H1 (cell line): ENCODE measurements around the gene OTUD4. TPM values are rescaled to one million over a fixed set of nuclear protein-coding genes. Genes with fewer than 3 reads are reported as not detected.

ENCODE experiments used
- CTCF ChIA-PET: fragments of 300-600 bp; sonication (Branson Sonifier 250); formaldehyde crosslinking; loops from one replicate; lab custom pipeline; 2021; ENCODE audit not compliant: partially characterized antibody; lab: Charles Lee
- POLR2A ChIA-PET: fragments of 300-600 bp; sonication (Branson Sonifier 250); formaldehyde crosslinking; loops from one replicate; lab custom pipeline; 2021; ENCODE audit warnings: inconsistent platforms; ENCODE audit not compliant: partially characterized antibody; lab: Charles Lee
- DNase-seq, 2 experiments: peaks; one replicate each; pipeline versions ENCODE4 v3.0.0 to v3.0.0-alpha.2; 2010 to 2022; ENCODE audit warnings: low spot score in 2 of 2, low read depth in 1 of 2, mixed read lengths in 1 of 2
- FAIRE-seq: peaks from 2 replicates; lab custom pipeline; 2011; peaks lifted over from hg19 to GRCh38; lab: Jason Lieb, UNC
- H2AFZ ChIP-seq: 2 replicates; pipeline ENCODE4 v1.8.1; 2012; ENCODE audit warnings: low read length, inconsistent platforms
- H2AK5ac ChIP-seq: 2 replicates; pipeline ENCODE4 v1.6.1; 2013; ENCODE audit warnings: low read depth, low read length
- H2BK120ac ChIP-seq: replicated peaks from 2 replicates; pipeline ENCODE3; 2013; ENCODE audit warnings: low read depth, low read length, inconsistent platforms
- H2BK12ac ChIP-seq: 2 replicates; pipeline ENCODE4 v1.6.1; 2013; ENCODE audit warnings: low read depth, low read length
- H2BK15ac ChIP-seq: 2 replicates; pipeline ENCODE4 v1.6.1; 2013; ENCODE audit warnings: low read length
- H2BK20ac ChIP-seq: 2 replicates; pipeline ENCODE4 v1.6.1; 2013; ENCODE audit warnings: low read length
- H2BK5ac ChIP-seq: 2 replicates; pipeline ENCODE4 v1.6.1; 2013; ENCODE audit warnings: low read depth, low read length
- H3K14ac ChIP-seq: 2 replicates; pipeline ENCODE4 v1.6.1; 2013; ENCODE audit warnings: inconsistent platforms; ENCODE audit not compliant: insufficient read length
- H3K18ac ChIP-seq: 2 replicates; pipeline ENCODE4 v1.6.1; 2013; ENCODE audit warnings: low read length; ENCODE audit errors: extremely low read depth
- H3K23ac ChIP-seq: 2 replicates; pipeline ENCODE4 v1.6.1; 2013; ENCODE audit warnings: inconsistent platforms; ENCODE audit not compliant: insufficient read length
- H3K23me2 ChIP-seq: 2 replicates; pipeline ENCODE4 v1.6.1; 2013; ENCODE audit warnings: low read depth, low read length
- H3K27ac ChIP-seq: 2 replicates; pipeline ENCODE4 v1.6.1; 2011; ENCODE audit warnings: low read depth, low read length, inconsistent platforms
- H3K27me3 ChIP-seq, 4 experiments: replicated peaks in 1 of 4; 1 replicate in 1 of 4; 2 replicates in 3 of 4; pipeline versions ENCODE4 v1.6.1 to v1.8.1; 2011 to 2013; ENCODE audit warnings: low read length in 3 of 4, mild to moderate bottlenecking in 3 of 4, inconsistent platforms in 2 of 4, mixed read lengths in 2 of 4, moderate library complexity in 1 of 4; ENCODE audit not compliant: control insufficient read depth in 3 of 4, insufficient read depth in 3 of 4; ENCODE audit errors: extremely low read depth in 1 of 4
- H3K36me3 ChIP-seq, 4 experiments: 2 replicates each; pipeline versions ENCODE4 v1.6.1 to v1.8.1; 2011 to 2013; ENCODE audit warnings: mild to moderate bottlenecking in 4 of 4, low read length in 3 of 4, moderate library complexity in 2 of 4, control low read depth in 1 of 4, inconsistent platforms in 1 of 4; ENCODE audit not compliant: insufficient read depth in 4 of 4, control insufficient read depth in 2 of 4
- H3K4ac ChIP-seq: replicated peaks from 2 replicates; pipeline ENCODE3; 2013; ENCODE audit warnings: low read length, low read depth, mixed read lengths, inconsistent platforms; ENCODE audit not compliant: insufficient read length
- H3K4me1 ChIP-seq, 4 experiments: replicated peaks in 1 of 4; 1 replicate in 1 of 4; 2 replicates in 3 of 4; pipeline versions ENCODE4 v1.6.1 to v1.8.1; 2011 to 2013; ENCODE audit warnings: low read length in 3 of 4, inconsistent platforms in 2 of 4, mixed read lengths in 1 of 4; ENCODE audit not compliant: insufficient read depth in 4 of 4, control insufficient read depth in 3 of 4
- H3K4me2 ChIP-seq, 2 experiments: 2 replicates each; pipeline versions ENCODE4 v1.6.1 to v1.8.1; 2011 to 2013; ENCODE audit warnings: low read depth in 2 of 2, low read length in 2 of 2, control low read depth in 1 of 2, inconsistent platforms in 1 of 2, mild to moderate bottlenecking in 1 of 2; ENCODE audit not compliant: insufficient read depth in 1 of 2
- H3K4me3 ChIP-seq, 4 experiments: fragments of 200-600, 300-600 bp in 1 of 4; sonication (generic), shearing (Covaris generic), sonication (Bioruptor Twin) in 1 of 4; 2 replicates each; pipeline versions ENCODE4 v1.5.1 to v1.8.1; 2011 to 2016; ENCODE audit warnings: low read length in 4 of 4, low read depth in 3 of 4, control low read depth in 2 of 4, inconsistent platforms in 2 of 4, mild to moderate bottlenecking in 2 of 4, mixed read lengths in 1 of 4, moderate library complexity in 1 of 4; ENCODE audit not compliant: insufficient read depth in 2 of 4; ENCODE audit errors: extremely low read depth in 1 of 4
- H3K56ac ChIP-seq: replicated peaks from 2 replicates; pipeline ENCODE3; 2013; ENCODE audit warnings: low read depth, mild to moderate bottlenecking, mixed read lengths, low read length, inconsistent platforms; ENCODE audit not compliant: insufficient read length
- H3K79me1 ChIP-seq: 2 replicates; pipeline ENCODE4 v1.6.1; 2013; ENCODE audit warnings: low read depth, low read length, control low read depth
- H3K79me2 ChIP-seq, 2 experiments: 2 replicates each; pipeline versions ENCODE4 v1.6.1 to v1.8.1; 2012 to 2013; ENCODE audit warnings: low read length in 2 of 2, mild to moderate bottlenecking in 2 of 2, inconsistent platforms in 1 of 2; ENCODE audit not compliant: insufficient read depth in 2 of 2, control insufficient read depth in 1 of 2
- H3K9ac ChIP-seq, 4 experiments: replicated peaks in 1 of 4; 1 replicate in 1 of 4; 2 replicates in 3 of 4; pipeline versions ENCODE4 v1.6.1 to v1.8.1; 2011 to 2013; ENCODE audit warnings: low read depth in 3 of 4, low read length in 3 of 4, control low read depth in 2 of 4, mild to moderate bottlenecking in 2 of 4, moderate library complexity in 2 of 4, inconsistent platforms in 1 of 4; ENCODE audit errors: extremely low read depth in 1 of 4
- H3K9me3 ChIP-seq, 2 experiments: 2 replicates each; pipeline versions ENCODE4 v1.6.1 to v1.8.1; 2012 to 2013; ENCODE audit warnings: mild to moderate bottlenecking in 2 of 2, moderate library complexity in 2 of 2, control low read depth in 1 of 2, inconsistent platforms in 1 of 2, low read depth in 1 of 2, low read length in 1 of 2, mixed read lengths in 1 of 2; ENCODE audit not compliant: insufficient read depth in 2 of 2
- H4K20me1 ChIP-seq, 2 experiments: replicated peaks in 1 of 2; 2 replicates each; pipeline versions ENCODE3 to v1.8.1; 2011 to 2013; ENCODE audit warnings: inconsistent platforms in 2 of 2, low read length in 2 of 2, mild to moderate bottlenecking in 1 of 2; ENCODE audit not compliant: insufficient read depth in 2 of 2, control insufficient read depth in 1 of 2
- H4K5ac ChIP-seq: 2 replicates; pipeline ENCODE4 v1.6.1; 2013; ENCODE audit warnings: low read length, low read depth, mixed read lengths, inconsistent platforms; ENCODE audit not compliant: insufficient read length
- H4K8ac ChIP-seq: 2 replicates; pipeline ENCODE4 v1.8.0; 2013; ENCODE audit warnings: mild to moderate bottlenecking, moderate library complexity, low read length, inconsistent platforms; ENCODE audit not compliant: insufficient read depth; ENCODE audit errors: extremely low read depth
- H4K91ac ChIP-seq: replicated peaks from 2 replicates; pipeline ENCODE3; 2013; ENCODE audit warnings: low read length, mixed read lengths, inconsistent platforms; ENCODE audit not compliant: insufficient read length
- PHF8 ChIP-seq: fragments of 200-600 bp; sonication (generic); conservative IDR thresholded peaks from 2 replicates; pipeline ENCODE4 v1.7.1; 2012; ENCODE audit warnings: low read depth, mild to moderate bottlenecking, inconsistent platforms, low read length, moderate library complexity
- POLR2AphosphoS5 ChIP-seq: IDR thresholded peaks from 2 replicates; pipeline ENCODE4 v1.6.1; 2011; ENCODE audit warnings: low read depth, low read length
- WGBS, 2 experiments: shearing (Covaris generic) in 1 of 2; methylation state at CpG; one replicate each; pipeline versions ENCODE4 v1.1.6 to v1.1.7; 2013 to 2015; ENCODE audit warnings: low lambda C conversion rate in 2 of 2, mixed read lengths in 2 of 2, inconsistent platforms in 1 of 2, low coverage in 1 of 2, missing lambda C conversion rate in 1 of 2; ENCODE audit not compliant: insufficient replicate concordance in 2 of 2, insufficient coverage in 1 of 2, insufficient read length in 1 of 2; ENCODE audit errors: extremely low coverage in 1 of 2, missing lambda C conversion rate in 1 of 2; 5-methylcytosine and 5-hydroxymethylcytosine counted together
- polyA plus RNA-seq, 7 experiments: library from polyadenylated mRNA; depleted of rRNA in 3 of 7; stranded (reverse) in 5 of 7; unstranded in 2 of 7; fragments of >200 nt in 5 of 7; fragments of 200-250 nt in 2 of 7; gene quantifications; 1 replicate in 5 of 7; 2 replicates in 1 of 7; 4 replicates in 1 of 7; pipeline versions ENCODE4 v1.2.1 to v1.2.3, GENCODE V29; 2011 to 2013; ENCODE audit warnings: missing spikeins in 2 of 7, mixed read lengths in 2 of 7
- total RNA-seq: library from RNA; stranded (reverse); fragmentation: NEBNext Ultra II Directional; extraction: Animal tissue kit (Norgen Biotek cat#: 25700); gene quantifications from 2 replicates; pipeline ENCODE4 v1.2.1, GENCODE V29; 2021

OTUD4 gene
- total and polyA plus RNA-seq, 2 of the 8 experiments (the other 6 are each of a cell fraction or from before 2014, with no cell fraction given) = 17.4 to 57.0 TPM

GRCh38 chr4:145177906-145178538 lies 2.4 kb downstream of the OTUD4 start:
- FAIRE-seq = no peak
- CTCF ChIA-PET = interaction anchor here (1.3 to 1.6 kb wide), 2 partner anchors 13 to 28 kb away, joined by 4 to 5 read pairs; no protein-coding TSS in a partner anchor
- H4K20me1 ChIP-seq = peaks cover 4 to 7% of the 10 kb centered on the region in 2 experiments
- TF ChIP-seq POLR2AphosphoS5 = no peak
- no peak for TF ChIP-seq PHF8

More at GRCh38 chr4:145177906-145178538, 2.4 kb downstream of the OTUD4 start:
- Histone ChIP-seq H3K56ac (no peak overlapping the region), H3K4me1 (peaks cover 0 to 3% (median 1%) of the 10 kb centered on the region in 4 experiments; a peak in 4 of 7 replicates), H2BK5ac (no peak overlapping the region), H3K4me2 (peak overlapping the region; percentile 87 to 97), H3K23me2 (peaks cover 12% of the 10 kb centered on the region), H3K23ac (no peak overlapping the region), H3K27ac (no peak overlapping the region), H3K79me1 (no peaks in the 10 kb centered on the region), H2BK15ac (no peak overlapping the region), H3K18ac (peak overlapping the region; percentile 13; the same call in 1 of the 2 replicates), H2AFZ (no peak overlapping the region), H2BK120ac (no peak overlapping the region), H4K91ac (no peak overlapping the region), H2BK20ac (no peak overlapping the region), H3K14ac (no peak overlapping the region), H3K4ac (no peak overlapping the region), H3K9me3 (no peaks in the 10 kb centered on the region), H3K9ac (peak overlapping the region in 3 of 4 experiments; percentile 48 to 74 (median 48); a peak in 5 of 7 replicates), H4K8ac (no peak overlapping the region), H2AK5ac (no peak overlapping the region), H3K36me3 (peaks cover 0 to 12% (median under 1%) of the 10 kb centered on the region in 4 experiments; a peak in 2 of 8 replicates), H3K27me3 (no peaks in the 10 kb centered on the region), H3K4me3 (peak overlapping the region; percentile 67 to 88 (median 81)), H4K5ac (no peak overlapping the region), H3K79me2 (peaks cover 17 to 63% of the 10 kb centered on the region in 2 experiments), H2BK12ac (no peak overlapping the region)
- POLR2A ChIA-PET = interaction anchor here (1.1 to 1.6 kb wide), 3 partner anchors 22 to 387 kb away, joined by 3 to 10 read pairs (median 3); partner anchors contain the start of genes ABCE1 and ANAPC10
- 29% methylated on average over 9 of the region's 9 CpGs; no CpG with 5 or more reads in 1 of the 2 experiments for WGBS, 2 experiments
- DNase-seq = no peak
